Upper lobe of left lung (tissue), 6 donors: ENCODE measurements around the gene FBXL7. TPM values are rescaled to one million over a fixed set of nuclear protein-coding genes. Genes with fewer than 3 reads are reported as not detected.

ENCODE experiments used
- ATAC-seq, 2 donors: fragments of 200-7000 bp; cut with Tn5 transposase; one replicate each; pipeline ENCODE4 v1.9.1; 2022; ENCODE audit warnings: mild to moderate bottlenecking in 2 of 2, moderate library complexity in 2 of 2; ENCODE audit not compliant: low FRiP score in 2 of 2
- DNase-seq, 2 donors: peaks; one replicate each; pipeline ENCODE4 v3.0.0-alpha.2; 2019 to 2020
- H3K27ac ChIP-seq, 4 donors: fragments of 200-600 bp; sonication (generic); one replicate each; pipeline ENCODE4 v1.5.1; 2016 to 2019
- H3K27me3 ChIP-seq, 4 donors: fragments of 200-600 bp; sonication (generic); one replicate each; pipeline ENCODE4 v1.5.1; 2017 to 2019
- H3K36me3 ChIP-seq, 4 donors: fragments of 200-600 bp; sonication (generic); one replicate each; pipeline ENCODE4 v1.5.1; 2016 to 2019
- H3K4me1 ChIP-seq, 4 donors: fragments of 200-600 bp; sonication (generic); one replicate each; pipeline ENCODE4 v1.5.1; 2018 to 2019
- H3K4me3 ChIP-seq, 4 donors: fragments of 200-600 bp; sonication (generic); one replicate each; pipeline ENCODE4 v1.5.1; 2017 to 2019; ENCODE audit warnings: mild to moderate bottlenecking in 2 of 4, moderate library complexity in 1 of 4
- H3K9me3 ChIP-seq, 4 donors: fragments of 200-600 bp; sonication (generic); one replicate each; pipeline ENCODE4 v1.5.1; 2018 to 2019
- CTCF ChIP-seq, 6 experiments: fragments of 450-650 bp in 4 of 6; fragments of 200-600 bp in 2 of 6; sonication (generic) in 2 of 6; IDR thresholded peaks; one replicate each; pipeline ENCODE4 v1.5.1; 2016 to 2019; ENCODE audit warnings: antibody characterized with exemption in 6 of 6
- EP300 ChIP-seq, 4 donors: sonication (generic); formaldehyde crosslinking; IDR thresholded peaks; one replicate each; pipeline ENCODE4 v1.5.1; 2017; ENCODE audit warnings: antibody characterized with exemption in 4 of 4, control low read depth in 2 of 4
- POLR2A ChIP-seq, 4 donors: fragments of 450-650 bp; IDR thresholded peaks; one replicate each; pipeline ENCODE4 v1.5.1; 2016 to 2017; ENCODE audit warnings: antibody characterized with exemption in 4 of 4, mild to moderate bottlenecking in 2 of 4
- POLR2AphosphoS5 ChIP-seq, 2 donors: sonication (generic); formaldehyde crosslinking; IDR thresholded peaks; one replicate each; pipeline ENCODE4 v1.5.1; 2017; ENCODE audit warnings: antibody characterized with exemption in 2 of 2
- WGBS, 2 donors: methylation state at CpG; one replicate each; pipeline ENCODE4 v1.1.5; 2017 to 2018; 5-methylcytosine and 5-hydroxymethylcytosine counted together
- total RNA-seq, 6 donors: library from RNA; depleted of rRNA in 4 of 6; stranded (reverse); fragments of >200 nt in 4 of 6; gene quantifications; one replicate each; pipeline versions ENCODE4 v1.1.0 to v1.2.1, GENCODE V29; 2016 to 2021
- donor health status: DM: no; HTN: no; CAD: no; lungs with moderate emphysema.
- donor health status: DM: no; HTN: yes; CAD: no; lungs with severe emphysema.

Gene FBXL7
- total RNA-seq, 6 donors from 2014 or later = 4.9 to 13.6 (median 6.9) TPM

GRCh38 chr5:15837551-15838289, 337.7 kb downstream of the FBXL7 start:
- Histone ChIP-seq H3K4me3 (no peak overlapping the region), H3K36me3 (no peaks in the 10 kb centered on the region), H3K27me3 (no peaks in the 10 kb centered on the region), H3K27ac (no peak overlapping the region), H3K4me1 (peaks cover 0 to 9% (median 2%) of the 10 kb centered on the region in 4 donors), H3K9me3 (peaks cover 0 to 13% (median 0%) of the 10 kb centered on the region in 4 donors)
- TF ChIP-seq POLR2A (IDR thresholded peaks at IDR 0.05) (no peak), EP300 (IDR thresholded peaks at IDR 0.05) (no peak), POLR2AphosphoS5 (IDR thresholded peaks at IDR 0.05) (no peak), CTCF (IDR thresholded peaks at IDR 0.05) (no peak)
- DNase-seq (no peak), ATAC-seq (no peak)
- WGBS, 2 donors = 52 to 61% methylated on average over 2 of the region's 2 CpGs

- H3K27ac ChIP-seq = no peak overlapping the region
- H3K36me3 ChIP-seq = no peaks in the 10 kb centered on the region
- DNase-seq (no peak), ATAC-seq (no peak)
- 71 to 89% methylated on average over 4 of the region's 4 CpGs for WGBS, 2 donors
- no peak for TF ChIP-seq POLR2A (IDR thresholded peaks at IDR 0.05)
- TF ChIP-seq POLR2AphosphoS5 (IDR thresholded peaks at IDR 0.05) = no peak
- no peak for TF ChIP-seq CTCF (IDR thresholded peaks at IDR 0.05)
- no peak for TF ChIP-seq EP300 (IDR thresholded peaks at IDR 0.05)
- H3K4me1 ChIP-seq = no peaks in the 10 kb centered on the region
- no peaks in the 10 kb centered on the region for H3K27me3 ChIP-seq
- no peak overlapping the region for H3K4me3 ChIP-seq
- H3K9me3 ChIP-seq = peaks cover 0 to 13% (median 0%) of the 10 kb centered on the region in 4 donors
Measured at GRCh38 chr5:15844253-15844652, 344.3 kb downstream of the FBXL7 start.

GRCh38 chr5:15844871-15845270, 344.9 kb downstream of the FBXL7 start:
- Histone ChIP-seq H3K27me3 (no peaks in the 10 kb centered on the region), H3K27ac (no peak overlapping the region), H3K4me1 (no peaks in the 10 kb centered on the region), H3K9me3 (peaks cover 0 to 13% (median 0%) of the 10 kb centered on the region in 4 donors), H3K4me3 (no peak overlapping the region), H3K36me3 (no peaks in the 10 kb centered on the region)
- TF ChIP-seq EP300 (IDR thresholded peaks at IDR 0.05) (no peak), CTCF (IDR thresholded peaks at IDR 0.05) (no peak), POLR2AphosphoS5 (IDR thresholded peaks at IDR 0.05) (no peak), POLR2A (IDR thresholded peaks at IDR 0.05) (no peak)
- WGBS, 2 donors = 95 to 98% methylated on average over 3 of the region's 3 CpGs
- no peak for DNase-seq
- ATAC-seq = no peak

- Histone ChIP-seq H3K4me1 (peaks cover 4 to 22% (median 9%) of the 10 kb centered on the region in 4 donors), H3K27me3 (no peaks in the 10 kb centered on the region), H3K36me3 (no peaks in the 10 kb centered on the region), H3K9me3 (no peaks in the 10 kb centered on the region), H3K4me3 (no peak overlapping the region), H3K27ac (peak overlapping the region in 2 of 4 donors; percentile 3 to 60)
- TF ChIP-seq POLR2AphosphoS5 (IDR thresholded peaks at IDR 0.05) (peak in 1 of 2 donors; percentile 13), POLR2A (IDR thresholded peaks at IDR 0.05) (no peak)
- ATAC-seq (no peak), DNase-seq (no peak)
- WGBS, 2 donors = 28 to 33% methylated on average over 5 of the region's 5 CpGs
Measured at GRCh38 chr5:15850536-15850935, 350.6 kb downstream of the FBXL7 start.

GRCh38 chr5:15850939-15851341, 351.0 kb downstream of the FBXL7 start:
- peaks cover 4 to 22% (median 9%) of the 10 kb centered on the region in 4 donors for H3K4me1 ChIP-seq
- no peaks in the 10 kb centered on the region for H3K9me3 ChIP-seq
- H3K4me3 ChIP-seq = no peak overlapping the region
- no peaks in the 10 kb centered on the region for H3K36me3 ChIP-seq
- DNase-seq (no peak), ATAC-seq (no peak)
- no peaks in the 10 kb centered on the region for H3K27me3 ChIP-seq
- TF ChIP-seq CTCF (IDR thresholded peaks at IDR 0.05) (no peak), POLR2A (IDR thresholded peaks at IDR 0.05) (no peak), EP300 (IDR thresholded peaks at IDR 0.05) (no peak), POLR2AphosphoS5 (IDR thresholded peaks at IDR 0.05) (no peak)
- WGBS, 2 donors = 6 to 8% methylated on average over 6 of the region's 6 CpGs
- peak overlapping the region in 2 of 4 donors; percentile 3 to 60 for H3K27ac ChIP-seq
